Astrocyte (in vitro differentiated cells and primary cell): ENCODE measurements around the gene MYH10.

Experiments used
- EZH2 ChIP-seq: IDR thresholded peaks from 2 replicates; pipeline ENCODE4 v1.6.1; 2012; ENCODE audit warnings: mild to moderate bottlenecking, low read length, inconsistent platforms; ENCODE audit not compliant: insufficient read depth
- TF ChIP-seq, protein P1 (sequence below): IDR thresholded peaks from 2 replicates; pipeline ENCODE4 v1.5.1; 2011; ENCODE audit warnings: low read depth, mild to moderate bottlenecking, inconsistent platforms, low read length, moderate library complexity; ENCODE audit not compliant: insufficient read depth

DNA sequence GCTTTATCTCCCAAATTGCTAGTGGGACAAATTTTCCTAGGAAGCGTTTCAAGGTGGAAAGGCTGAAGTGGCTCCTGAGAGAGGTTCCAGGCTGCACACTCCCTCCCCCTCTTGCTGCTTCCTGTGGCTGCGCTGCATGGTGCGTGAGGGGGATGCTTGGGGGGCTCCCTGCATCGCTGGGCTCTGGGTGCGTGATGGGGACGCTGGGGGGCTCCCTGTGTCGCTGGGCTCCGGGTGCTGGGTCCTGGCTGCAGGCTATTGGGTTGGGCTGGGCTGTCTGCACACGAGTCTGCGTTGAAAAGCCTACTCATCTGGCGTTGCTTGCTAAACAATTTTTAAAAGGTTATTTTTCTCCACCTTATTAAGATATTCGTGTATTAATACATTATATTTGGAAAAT, 164.8 kb downstream of the MYH10 start:
- TF ChIP-seq, protein P1, sequence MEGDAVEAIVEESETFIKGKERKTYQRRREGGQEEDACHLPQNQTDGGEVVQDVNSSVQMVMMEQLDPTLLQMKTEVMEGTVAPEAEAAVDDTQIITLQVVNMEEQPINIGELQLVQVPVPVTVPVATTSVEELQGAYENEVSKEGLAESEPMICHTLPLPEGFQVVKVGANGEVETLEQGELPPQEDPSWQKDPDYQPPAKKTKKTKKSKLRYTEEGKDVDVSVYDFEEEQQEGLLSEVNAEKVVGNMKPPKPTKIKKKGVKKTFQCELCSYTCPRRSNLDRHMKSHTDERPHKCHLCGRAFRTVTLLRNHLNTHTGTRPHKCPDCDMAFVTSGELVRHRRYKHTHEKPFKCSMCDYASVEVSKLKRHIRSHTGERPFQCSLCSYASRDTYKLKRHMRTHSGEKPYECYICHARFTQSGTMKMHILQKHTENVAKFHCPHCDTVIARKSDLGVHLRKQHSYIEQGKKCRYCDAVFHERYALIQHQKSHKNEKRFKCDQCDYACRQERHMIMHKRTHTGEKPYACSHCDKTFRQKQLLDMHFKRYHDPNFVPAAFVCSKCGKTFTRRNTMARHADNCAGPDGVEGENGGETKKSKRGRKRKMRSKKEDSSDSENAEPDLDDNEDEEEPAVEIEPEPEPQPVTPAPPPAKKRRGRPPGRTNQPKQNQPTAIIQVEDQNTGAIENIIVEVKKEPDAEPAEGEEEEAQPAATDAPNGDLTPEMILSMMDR: no peak
- TF ChIP-seq EZH2: no peak
